ENCODE measurements around the gene MGA.

GRCh38 chr15:41780266-41780665 is 120.1 kb downstream of the MGA start:
- no peak for TF ChIP-seq CTCF (IDR thresholded peaks at IDR 0.05; ENCODE audit: insufficient read depth, low read depth, low read length)
- no peak for TF ChIP-seq EZH2 (IDR thresholded peaks at IDR 0.05; ENCODE audit: insufficient read depth, low read length)

Measured in astrocyte (in vitro differentiated cells and primary cell).